ENCODE results near the gene CCR3. TPM values are rescaled to one million over a fixed set of nuclear protein-coding genes. Genes with fewer than 3 reads are reported as not detected.

Gene CCR3
- total RNA-seq, 1 donor from 2014 or later = not detected

- no peak for DNase-seq
These were observed 57.6 kb downstream of the CCR3 start for GRCh38 chr3:46299608-46300460.

GRCh38 chr3:46300461-46300789 is 58.2 kb downstream of the CCR3 start:
- DNase-seq = no peak

GRCh38 chr3:46301122-46301835 is 59.0 kb downstream of the CCR3 start:
- no peak for DNase-seq

- no peak for DNase-seq
These were observed 61.0 kb downstream of the CCR3 start for GRCh38 chr3:46303240-46303639.

DNA sequence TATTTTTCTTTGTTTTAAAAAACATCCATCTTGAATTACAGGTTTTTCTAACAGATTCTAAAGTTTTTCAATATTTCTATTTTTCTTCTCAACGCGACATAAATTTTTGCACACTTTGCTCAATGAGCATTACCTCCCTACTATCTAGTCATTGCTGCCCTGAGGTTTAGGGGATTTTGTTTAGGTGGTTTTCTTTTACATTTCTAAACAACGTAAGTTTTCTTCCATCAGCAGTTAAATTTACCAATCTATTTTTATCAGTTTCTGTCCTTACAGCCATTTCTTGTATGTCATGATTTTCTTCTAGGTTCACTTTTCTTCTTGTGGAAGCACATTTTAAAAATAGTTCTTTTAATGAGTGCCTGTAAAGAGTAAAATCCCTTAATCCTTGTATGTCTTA is 62.5 kb downstream of the CCR3 start:
- DNase-seq = no peak

DNA sequence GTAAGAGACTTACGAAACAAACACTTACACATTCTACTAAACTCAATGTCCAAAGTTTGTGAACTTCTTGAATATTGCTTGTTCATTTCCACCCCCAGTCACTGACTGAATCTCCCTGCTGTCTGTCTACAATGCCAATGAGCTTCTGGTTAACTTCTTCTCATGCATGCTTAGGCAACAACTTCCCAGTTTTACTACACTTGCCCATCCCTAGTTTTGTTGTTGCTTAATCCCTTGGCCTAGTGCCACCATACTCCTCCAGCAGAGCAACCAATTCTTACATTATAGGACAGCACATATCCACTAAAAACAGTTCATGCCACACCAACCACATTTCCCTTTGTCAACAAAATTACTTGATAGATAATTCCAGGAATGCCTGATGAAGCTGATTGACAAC is 70.7 kb downstream of the CCR3 start:
- no peak for DNase-seq

- no peak for DNase-seq
These were observed 72.3 kb downstream of the CCR3 start for GRCh38 chr3:46314517-46314916.

GRCh38 chr3:46316206-46316605 is 73.9 kb downstream of the CCR3 start:
- no peak for DNase-seq

Other genes starting within 250 kb of the CCR3 start
- gene FYCO1, start 246.6 kb upstream of the CCR3 start, total RNA-seq = 14.5 and 20.9 TPM in 2 replicates
- gene XCR1, start 215.0 kb upstream of the CCR3 start, total RNA-seq = not detected in 2 replicates
- gene CCR1, start 34.1 kb upstream of the CCR3 start, total RNA-seq = not detected in 2 replicates
- gene CCR2, start 111.7 kb downstream of the CCR3 start, total RNA-seq = not detected in 2 replicates
- gene CCR5, start 128.5 kb downstream of the CCR3 start, total RNA-seq = not detected in 2 replicates
- gene CCRL2, start 164.8 kb downstream of the CCR3 start, total RNA-seq = 5.1 and 5.7 TPM in 2 replicates
- gene LTF, start 222.4 kb downstream of the CCR3 start, total RNA-seq = 0.51 and 0.93 TPM in 2 replicates

Measured in dermis blood vessel endothelial cell (primary cell).